ENCODE measurements around the gene ATXN2.

GRCh38 chr12:111589601-111590000, 9.5 kb downstream of the ATXN2 start:
- TF ChIP-seq CTCF (IDR thresholded peaks at IDR 0.05) (no peak), EZH2phosphoT487 (IDR thresholded peaks at IDR 0.05) (no peak), EZH2 (IDR thresholded peaks at IDR 0.05) (no peak)

All from neural progenitor cell (in vitro differentiated cells).